Aorta (tissue), 5 donors: Measurements from ENCODE around the gene ALAS1. TPM values are rescaled to one million over a fixed set of nuclear protein-coding genes. Genes with fewer than 3 reads are reported as not detected.

Source experiments
- ATAC-seq: fragments of 200-7000 bp; cut with Tn5 transposase; one replicate; pipeline ENCODE4 v1.9.1; 2022; ENCODE audit warnings: moderate library complexity; ENCODE audit not compliant: low FRiP score
- DNase-seq, 2 donors: peaks; one replicate each; pipeline ENCODE4 v3.0.0-alpha.2; 2020
- H3K27ac ChIP-seq, 2 donors: one replicate each; pipeline ENCODE4 v1.5.1; 2013; ENCODE audit warnings: low read length in 2 of 2, mild to moderate bottlenecking in 2 of 2, moderate library complexity in 2 of 2, control low read depth in 1 of 2, inconsistent platforms in 1 of 2, low read depth in 1 of 2
- H3K27me3 ChIP-seq, 2 donors: one replicate each; pipeline ENCODE4 v1.6.1; 2013; ENCODE audit warnings: control low read depth in 1 of 2, low read length in 1 of 2, mild to moderate bottlenecking in 1 of 2, moderate library complexity in 1 of 2; ENCODE audit not compliant: insufficient read depth in 2 of 2, control insufficient read depth in 1 of 2
- H3K36me3 ChIP-seq, 2 donors: one replicate each; pipeline ENCODE4 v1.6.1; 2013; ENCODE audit warnings: control low read depth in 1 of 2, low read length in 1 of 2, mild to moderate bottlenecking in 1 of 2; ENCODE audit not compliant: insufficient read depth in 2 of 2, control insufficient read depth in 1 of 2
- H3K4me1 ChIP-seq, 2 donors: one replicate each; pipeline ENCODE4 v1.6.1; 2013; ENCODE audit warnings: low read length in 2 of 2, control low read depth in 1 of 2, mild to moderate bottlenecking in 1 of 2, moderate library complexity in 1 of 2; ENCODE audit not compliant: insufficient read depth in 2 of 2, control insufficient read depth in 1 of 2
- H3K4me3 ChIP-seq, 2 donors: one replicate each; pipeline ENCODE4 v1.5.1; 2013; ENCODE audit warnings: low read length in 2 of 2, control low read depth in 1 of 2, mild to moderate bottlenecking in 1 of 2
- H3K9me3 ChIP-seq: one replicate; pipeline ENCODE4 v1.6.1; 2013; ENCODE audit warnings: mild to moderate bottlenecking, low read length; ENCODE audit not compliant: control insufficient read depth
- WGBS, 2 donors: extraction: QIAGEN DNeasy Blood & Tissue Kit; methylation state at CpG; one replicate each; pipeline ENCODE4 v1.1.7; 2013; 5-methylcytosine and 5-hydroxymethylcytosine counted together
- intact Hi-C, 2 donors: fragments of 100-400 bp; cut with DNase I; formaldehyde crosslinking; loops; one replicate each; pipeline versions ENCODE4 v1.14.2 to v1.15.0; 2022
- polyA plus RNA-seq, 2 donors: library from polyadenylated mRNA; stranded (reverse); fragments of 200-250 nt; gene quantifications; one replicate each; pipeline ENCODE4 v1.2.3, GENCODE V29; 2013
- total RNA-seq, 2 donors: library from RNA; stranded (reverse); fragmentation: NEBNext Ultra II Directional; extraction: Animal tissue kit (Norgen Biotek cat#: 25700); gene quantifications; one replicate each; pipeline ENCODE4 v1.2.1, GENCODE V29; 2021
- donor health status: healthy with polysubstance abuse.
- donor health status: Bipolar disorder and iron deficiency.
- donor health status: DM: no; HTN: no; CAD: no.
- donor health status: DM: no; HTN: no; CAD: no.
- donor health status: DM: yes; HTN: yes; CAD: no.

The ALAS1 gene
- total and polyA plus RNA-seq, 4 donors, result 14.4 to 34.5 (median 23.4) TPM

DNA sequence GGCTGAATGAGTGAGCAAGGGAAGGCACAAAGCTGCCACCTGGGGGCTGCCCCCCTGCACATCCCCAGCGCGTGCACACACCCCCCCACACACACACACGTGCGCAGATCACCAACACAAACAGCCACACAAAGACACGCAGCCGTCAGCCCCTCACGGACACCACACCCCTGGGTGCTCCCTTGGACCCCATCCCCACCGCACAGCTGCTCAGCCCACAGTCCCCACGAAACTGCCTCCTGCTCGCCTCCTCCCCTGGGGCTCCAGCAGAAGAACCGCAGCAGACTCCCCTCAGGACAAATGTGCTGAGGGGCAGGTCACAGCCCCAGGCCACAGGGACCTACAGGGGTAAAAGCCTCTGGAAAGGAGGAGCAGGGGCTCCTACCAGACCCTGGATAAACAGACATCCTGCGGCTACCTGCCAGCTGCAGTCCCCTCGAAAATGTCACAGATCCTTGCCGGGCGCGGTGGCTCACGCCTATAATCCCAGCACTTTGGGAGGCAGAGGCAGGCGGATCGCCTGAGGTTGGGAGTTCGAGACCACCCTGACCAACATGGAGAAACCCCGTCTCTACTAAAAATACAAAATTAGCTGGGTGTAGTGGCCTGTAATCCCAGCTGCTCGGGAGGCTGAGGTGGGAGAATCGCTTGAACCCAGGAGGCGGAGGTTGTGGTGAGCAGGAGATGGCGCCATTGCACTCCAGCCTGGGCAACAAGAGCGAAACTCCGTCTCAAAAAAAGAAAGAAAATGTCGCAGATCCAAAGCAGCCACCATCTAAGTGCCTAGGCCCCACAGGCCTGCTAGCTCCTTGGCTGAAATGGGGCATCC is 34.5 kb downstream of the ALAS1 start:
- no peak for ATAC-seq
- no peak for DNase-seq
- H3K27me3 ChIP-seq, result no peaks in the 10 kb centered on the region
- H3K4me3 ChIP-seq, result no peak overlapping the region
- H3K36me3 ChIP-seq, result peaks cover 0 to 6% of the 10 kb centered on the region in 2 donors
- intact Hi-C loops, result loop anchor here in 1 of 2 donors (5.0 kb wide), 1 partner anchor 110 kb away; no protein-coding TSS in a partner anchor
- H3K4me1 ChIP-seq, result no peaks in the 10 kb centered on the region
- WGBS, 2 donors, result 91% methylated on average over 26 to 28 of the region's 28 CpGs
- H3K27ac ChIP-seq, result no peak overlapping the region
- H3K9me3 ChIP-seq, result no peaks in the 10 kb centered on the region

DNA sequence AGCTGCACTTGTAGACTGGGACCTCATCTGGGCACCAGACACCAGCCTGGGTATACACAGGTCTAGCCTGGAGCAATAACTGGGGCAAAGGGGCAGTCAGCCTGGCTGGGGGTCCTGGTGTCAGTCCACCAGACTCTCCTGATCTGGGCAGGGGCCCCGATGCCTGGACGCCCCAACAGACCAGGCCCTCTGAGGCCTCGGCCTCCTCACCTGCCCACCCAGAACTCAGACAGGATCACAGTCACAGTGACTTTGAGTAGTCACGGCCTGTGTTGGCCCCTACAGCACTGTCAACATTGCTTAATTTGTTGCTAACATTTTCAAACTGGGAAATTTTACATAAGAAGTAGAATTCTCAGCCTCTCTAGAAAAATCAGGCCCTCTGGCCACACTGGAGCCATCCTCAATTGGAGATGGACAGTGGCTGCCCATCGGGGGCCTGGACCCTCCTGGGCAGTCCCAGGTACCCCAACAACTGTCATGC is 35.2 kb downstream of the ALAS1 start:
- H3K4me3 ChIP-seq, result no peak overlapping the region
- H3K9me3 ChIP-seq, result no peaks in the 10 kb centered on the region
- DNase-seq (no peak), ATAC-seq (no peak)
- H3K4me1 ChIP-seq, result no peaks in the 10 kb centered on the region
- H3K36me3 ChIP-seq, result peaks cover 0 to 6% of the 10 kb centered on the region in 2 donors
- H3K27ac ChIP-seq, result no peak overlapping the region
- intact Hi-C loops, result loop anchor here in 1 of 2 donors (5.0 kb wide), 1 partner anchor 109 kb away; no protein-coding TSS in a partner anchor
- 89 to 91% methylated on average over 5 of the region's 5 CpGs for WGBS, 2 donors
- no peaks in the 10 kb centered on the region for H3K27me3 ChIP-seq

DNA sequence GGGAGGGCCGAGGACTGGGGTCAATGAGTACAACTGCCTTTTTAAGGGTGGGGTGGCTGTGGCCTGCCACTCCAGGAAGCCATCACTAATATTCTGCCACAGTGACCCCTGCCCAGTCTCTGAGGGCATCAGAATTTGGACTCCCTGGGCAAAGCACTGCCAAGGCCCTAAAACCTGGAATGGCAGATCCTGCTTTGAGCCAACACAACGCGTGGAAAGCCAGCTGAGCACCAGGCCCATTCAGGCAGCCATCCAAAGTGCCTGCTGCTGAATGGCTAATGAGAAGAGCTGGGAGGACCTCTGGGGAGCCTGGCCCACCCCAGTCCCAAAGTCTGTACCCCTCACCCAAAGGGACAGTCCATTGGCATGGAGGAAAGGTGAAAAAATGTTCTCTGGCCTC is 36.0 kb downstream of the ALAS1 start:
- Histone ChIP-seq H3K9me3 (no peaks in the 10 kb centered on the region), H3K4me3 (no peak overlapping the region), H3K36me3 (peaks cover 0 to 6% of the 10 kb centered on the region in 2 donors), H3K27ac (no peak overlapping the region), H3K4me1 (no peaks in the 10 kb centered on the region), H3K27me3 (no peaks in the 10 kb centered on the region)
- DNase-seq, result no peak
- no peak for ATAC-seq
- intact Hi-C loops, result loop anchor here in 1 of 2 donors (5.0 kb wide), 1 partner anchor 108 kb away; no protein-coding TSS in a partner anchor
- 25 to 33% methylated on average over 3 of the region's 3 CpGs for WGBS, 2 donors

DNA sequence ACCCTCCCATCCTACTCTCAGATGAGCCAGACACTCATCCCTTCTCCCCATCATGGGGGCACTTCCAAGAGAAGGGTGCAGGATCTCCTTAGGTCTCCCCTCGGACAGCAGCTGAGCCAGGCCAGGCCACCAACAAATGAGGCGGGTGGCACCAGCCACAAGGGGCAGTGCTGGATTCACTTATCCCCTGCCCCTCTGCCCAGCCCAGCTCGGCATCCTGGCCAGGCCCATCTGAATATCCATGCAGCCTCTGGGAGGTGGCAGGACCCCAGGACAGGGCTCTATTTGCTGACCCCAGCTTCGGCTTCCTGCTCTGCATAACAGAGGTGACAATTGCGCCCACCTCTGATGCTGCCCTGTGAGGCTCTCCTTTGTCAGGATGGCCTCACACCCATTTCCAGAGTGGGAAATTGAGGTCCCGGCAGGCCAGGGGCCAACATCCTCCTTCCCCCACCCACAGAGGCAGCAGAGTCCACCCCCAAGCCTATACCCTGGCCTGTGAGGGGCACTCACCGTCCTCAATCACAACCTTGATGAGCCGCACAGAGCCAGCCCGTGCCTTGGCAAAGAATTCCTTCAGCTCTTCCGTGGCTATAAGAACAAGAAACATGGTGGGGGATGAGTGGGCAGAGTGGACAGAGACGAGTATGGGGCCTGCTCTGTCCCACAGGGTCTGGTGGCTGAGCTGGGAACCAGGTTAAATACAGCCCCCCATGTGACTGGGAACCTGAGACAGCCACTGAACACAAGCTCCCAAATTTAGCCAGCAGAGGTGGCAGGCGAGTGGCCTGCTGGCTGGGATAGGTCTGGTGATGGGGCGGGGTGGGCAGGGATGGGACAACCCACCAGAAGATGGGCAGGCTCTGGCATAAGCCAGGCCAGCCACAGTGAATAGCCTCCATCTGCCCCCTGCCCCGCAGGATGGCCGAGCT is 36.8 kb downstream of the ALAS1 start:
- Histone ChIP-seq H3K4me1 (no peaks in the 10 kb centered on the region), H3K9me3 (no peaks in the 10 kb centered on the region), H3K4me3 (no peak overlapping the region), H3K36me3 (peaks cover 0 to 2% of the 10 kb centered on the region in 2 donors), H3K27me3 (no peaks in the 10 kb centered on the region), H3K27ac (no peak overlapping the region)
- intact Hi-C loops, result loop anchor here (5.0 kb wide), 3 partner anchors 43 to 108 kb away; partner anchors contain the start of genes GLYCTK (in 1 of the 2) and WDR82 (in 1 of the 2)
- DNase-seq, result peak; percentile 36
- WGBS, 2 donors, result 84 to 90% methylated on average over 15 of the region's 15 CpGs
- no peak for ATAC-seq

DNA sequence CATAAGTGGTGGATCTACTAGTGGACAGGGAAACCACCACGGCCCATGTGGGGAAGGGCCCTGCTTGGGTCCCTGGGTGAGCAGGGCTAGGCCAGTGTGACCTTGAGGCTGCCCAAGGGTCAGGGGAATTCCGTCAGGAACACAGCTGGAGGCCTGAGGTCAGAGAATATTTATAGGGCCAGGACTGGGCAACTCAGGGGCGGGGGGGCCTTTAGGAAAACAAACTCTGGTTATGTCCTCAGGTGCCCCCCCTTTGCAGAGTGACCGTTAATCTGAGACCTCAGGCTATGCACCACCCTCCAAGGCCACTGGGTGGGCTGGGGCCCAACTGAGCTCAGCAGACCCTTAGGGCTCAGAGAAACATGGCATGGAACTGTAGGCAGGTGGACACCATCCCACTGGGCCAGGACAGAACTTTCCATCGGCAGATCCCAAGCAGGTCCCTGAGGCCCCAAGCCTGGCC is 38.5 kb downstream of the ALAS1 start:
- Histone ChIP-seq H3K4me3 (no peak overlapping the region), H3K4me1 (no peaks in the 10 kb centered on the region), H3K9me3 (no peaks in the 10 kb centered on the region), H3K36me3 (no peaks in the 10 kb centered on the region), H3K27me3 (no peaks in the 10 kb centered on the region), H3K27ac (no peak overlapping the region)
- WGBS, 2 donors, result 71% methylated on average over 5 of the region's 5 CpGs
- intact Hi-C loops, result loop anchor here (5.0 kb wide), 2 partner anchors 41 to 51 kb away; partner anchors contain the start of genes GLYCTK (in 1 of the 2) and WDR82 (in 1 of the 2)
- peak in 1 of 2 donors; percentile 46 for DNase-seq
- ATAC-seq, result no peak

DNA sequence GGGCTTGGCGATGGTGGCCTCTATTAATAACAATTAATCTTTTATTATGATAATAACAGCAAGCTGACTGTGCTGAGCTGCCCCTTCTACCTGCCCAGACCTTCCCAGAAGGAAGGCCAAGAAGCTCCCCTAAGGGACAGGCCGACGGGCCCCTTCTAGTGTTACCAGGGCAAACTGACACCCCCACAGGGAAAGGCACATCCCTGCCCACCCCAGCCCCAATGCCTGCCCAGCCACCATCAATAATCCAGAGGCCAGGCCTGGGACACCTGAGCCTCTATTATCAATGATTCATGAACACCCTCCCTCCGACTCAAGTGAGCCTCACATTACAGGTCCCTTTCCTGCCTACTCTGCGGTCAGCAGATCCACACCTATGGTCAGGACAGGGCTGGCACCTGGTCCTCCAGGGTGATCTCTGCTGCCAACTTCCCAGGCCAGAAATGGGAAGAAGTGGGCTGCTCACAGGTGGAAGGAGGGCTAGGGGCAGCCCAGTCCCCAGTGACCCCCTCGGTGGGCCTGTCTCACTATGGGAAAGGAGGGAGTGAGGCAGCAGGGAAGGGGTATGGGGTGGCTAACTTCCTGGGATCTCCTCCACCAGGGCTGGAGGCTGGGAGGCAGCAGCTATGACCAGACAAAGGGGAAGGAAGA is 39.2 kb downstream of the ALAS1 start:
- WGBS, 2 donors, result 82 to 86% methylated on average over 6 of the region's 6 CpGs
- Histone ChIP-seq H3K36me3 (no peaks in the 10 kb centered on the region), H3K4me3 (no peak overlapping the region), H3K27ac (peak overlapping the region in 1 of 2 donors; percentile 20), H3K4me1 (no peaks in the 10 kb centered on the region), H3K9me3 (no peaks in the 10 kb centered on the region), H3K27me3 (no peaks in the 10 kb centered on the region)
- intact Hi-C loops, result loop anchor here (5.0 kb wide), 2 partner anchors 40 to 50 kb away; partner anchors contain the start of genes GLYCTK (in 1 of the 2) and WDR82 (in 1 of the 2)
- DNase-seq, result no peak
- no peak for ATAC-seq

DNA sequence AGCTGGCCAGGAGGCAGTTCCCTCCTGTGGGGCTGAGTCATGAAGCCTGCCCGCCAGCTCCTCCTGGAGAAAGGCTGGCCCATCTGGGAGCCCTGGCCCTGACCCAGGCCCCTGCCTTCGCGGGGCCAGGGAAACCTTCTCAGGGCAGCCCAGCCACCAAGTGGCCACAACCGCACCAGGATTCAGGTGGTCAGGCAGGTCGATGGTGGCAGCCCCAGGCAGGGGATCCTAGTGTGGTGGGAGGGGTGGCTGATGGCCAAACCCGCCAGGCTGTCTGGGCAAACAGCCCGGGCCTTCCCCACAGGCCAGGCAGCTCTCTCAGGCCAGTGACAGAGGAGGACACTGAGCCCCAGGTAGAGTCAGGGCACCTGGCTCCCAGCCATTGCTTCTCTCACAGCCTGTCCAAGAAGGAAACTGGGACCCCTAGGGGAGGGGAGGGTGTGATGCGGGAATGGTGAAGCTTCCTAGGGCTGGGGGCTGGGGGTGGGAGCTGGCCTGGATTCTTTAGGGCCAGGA is 39.8 kb downstream of the ALAS1 start:
- Histone ChIP-seq H3K27me3 (no peaks in the 10 kb centered on the region), H3K36me3 (no peaks in the 10 kb centered on the region), H3K4me1 (no peaks in the 10 kb centered on the region), H3K27ac (peak overlapping the region in 1 of 2 donors; percentile 45), H3K4me3 (peak overlapping the region in 1 of 2 donors; percentile 89), H3K9me3 (no peaks in the 10 kb centered on the region)
- intact Hi-C loops, result loop anchor here (5.0 kb wide), 2 partner anchors 40 to 50 kb away; partner anchors contain the start of genes GLYCTK (in 1 of the 2) and WDR82 (in 1 of the 2)
- WGBS, 2 donors, result 1 to 2% methylated on average over 8 of the region's 8 CpGs
- DNase-seq, result peak; percentile 92 to 94
- ATAC-seq, result peak; percentile 82
